K562 (cell line): ENCODE data around the gene NUDT22. TPM values are rescaled to one million over a fixed set of nuclear protein-coding genes. Genes with fewer than 3 reads are reported as not detected.
A peak's percentile ranks its signal among the peaks of the same experiment; 100 is the strongest.

ENCODE experiments used
- ATAC-seq: fragments of 200-7000 bp; cut with Tn5 transposase; 3 replicates; pipeline ENCODE4 v1.9.1; 2020; ENCODE audit warnings: moderate library complexity
- BruUV-seq: library from RNA; stranded (reverse); fragments of 400-500 nt; replicated peaks from 2 replicates; lab custom pipeline; 2021; lab: Mats Ljungman, UMichigan
- CTCF ChIA-PET: fragments of 300-600 bp; formaldehyde crosslinking; extraction: SDS; loops from one replicate; lab custom pipeline; 2021; ENCODE audit warnings: low intra/inter-chr PET ratio; lab: Yijun Ruan, JAX
- POLR2A ChIA-PET: fragments of 300-600, 350-650 bp; sonication (Branson Sonifier 250); formaldehyde crosslinking; extraction: SDS; loops from one replicate; lab custom pipeline; 2021; ENCODE audit warnings: antibody characterized with exemption, inconsistent platforms; lab: Yijun Ruan, JAX
- DNase-seq, 4 experiments: peaks; one replicate each; pipeline versions ENCODE4 v3.0.0 to v3.0.0-alpha.2; 2011 to 2018; ENCODE audit warnings: low spot score in 3 of 4, mixed read lengths in 3 of 4; ENCODE audit errors: extremely low read depth in 1 of 4
- FAIRE-seq: peaks from 2 replicates; lab custom pipeline; 2011; peaks lifted over from hg19 to GRCh38; lab: Jason Lieb, UNC
- H2AFZ ChIP-seq: 2 replicates; pipeline ENCODE4 v1.6.0; 2011; ENCODE audit warnings: low read depth, low read length, control low read depth, inconsistent platforms
- H3K27ac ChIP-seq: fragments of 200-600 bp; 3 replicates; pipeline ENCODE4 v1.8.0; 2011; ENCODE audit warnings: low read depth, mild to moderate bottlenecking, control low read depth, inconsistent platforms, low read length, moderate library complexity, mixed read lengths; ENCODE audit errors: extremely low read depth
- H3K27me3 ChIP-seq, 2 experiments: fragments of 300-600 bp in 1 of 2; 2 replicates in 1 of 2; 3 replicates in 1 of 2; pipeline versions ENCODE4 v1.6.0 to v1.8.0; 2011; ENCODE audit warnings: inconsistent platforms in 2 of 2, low read length in 2 of 2, mild to moderate bottlenecking in 1 of 2, mixed read lengths in 1 of 2, moderate library complexity in 1 of 2; ENCODE audit not compliant: control insufficient read depth in 2 of 2, insufficient read depth in 2 of 2
- H3K36me3 ChIP-seq: fragments of 300-600 bp; 3 replicates; pipeline ENCODE4 v1.8.0; 2011; ENCODE audit warnings: mild to moderate bottlenecking, low read length, inconsistent platforms; ENCODE audit not compliant: control insufficient read depth, insufficient read depth
- H3K4me1 ChIP-seq, 2 experiments: fragments of 200-600 bp in 1 of 2; replicated peaks in 1 of 2; 2 replicates in 1 of 2; 3 replicates in 1 of 2; pipeline versions ENCODE4 v1.5.1 to v1.8.0; 2011; ENCODE audit warnings: inconsistent platforms in 2 of 2, low read length in 2 of 2, mild to moderate bottlenecking in 1 of 2, mixed read lengths in 1 of 2, moderate library complexity in 1 of 2; ENCODE audit not compliant: control insufficient read depth in 2 of 2, insufficient read depth in 2 of 2
- H3K4me2 ChIP-seq: 2 replicates; pipeline ENCODE4 v1.6.1; 2011; ENCODE audit warnings: low read length, control low read depth, inconsistent platforms, mixed read lengths; ENCODE audit not compliant: insufficient read depth
- H3K4me3 ChIP-seq: fragments of 200-600 bp; sonication (generic), shearing (Covaris generic); 2 replicates; pipeline ENCODE4 v1.5.1; 2016; ENCODE audit warnings: control low read depth, inconsistent platforms
- H3K79me2 ChIP-seq: fragments of 200-600 bp; 3 replicates; pipeline ENCODE4 v1.8.0; 2011; ENCODE audit warnings: low read length, inconsistent platforms; ENCODE audit not compliant: control insufficient read depth, insufficient read depth
- H3K9ac ChIP-seq, 2 experiments: 2 replicates each; pipeline versions ENCODE4 v1.6.0 to v1.6.1; 2011; ENCODE audit warnings: low read depth in 2 of 2, low read length in 2 of 2, control low read depth in 1 of 2, inconsistent platforms in 1 of 2, mild to moderate bottlenecking in 1 of 2, mixed read lengths in 1 of 2; ENCODE audit not compliant: insufficient read depth in 1 of 2
- H3K9me1 ChIP-seq: one replicate; pipeline ENCODE4 v1.6.0; 2011; ENCODE audit warnings: inconsistent platforms, mild to moderate bottlenecking, low read length, moderate library complexity; ENCODE audit not compliant: control insufficient read depth, insufficient read depth
- H3K9me3 ChIP-seq: replicated peaks from 2 replicates; pipeline ENCODE4 v1.5.1; 2011; ENCODE audit warnings: low read depth, low read length, inconsistent platforms; ENCODE audit not compliant: control insufficient read depth, insufficient read depth
- H4K20me1 ChIP-seq: replicated peaks from 2 replicates; pipeline ENCODE4 v1.6.1; 2011; ENCODE audit warnings: low read length, inconsistent platforms, mixed read lengths; ENCODE audit not compliant: control insufficient read depth, insufficient read depth
- BCOR ChIP-seq: fragments of 450-650 bp; IDR thresholded peaks from 2 replicates; pipeline ENCODE4 v1.6.1; 2016
- NFE2 ChIP-seq: IDR thresholded peaks from 2 replicates; pipeline ENCODE4 v1.6.1; 2014; ENCODE audit warnings: antibody characterized with exemption, low read depth
- NR3C1 ChIP-seq: sonication (generic); formaldehyde crosslinking; IDR thresholded peaks from 2 replicates; pipeline ENCODE4 v1.8.1; 2022; ENCODE audit warnings: missing genetic modification reagents
- SREBF2 ChIP-seq: sonication (generic); formaldehyde crosslinking; IDR thresholded peaks from 2 replicates; pipeline ENCODE4 v1.4.0; 2020; ENCODE audit warnings: mild to moderate bottlenecking, missing genetic modification reagents
- TEAD1 ChIP-seq, 2 experiments: fragments of 450-650 bp in 1 of 2; sonication (generic) in 1 of 2; formaldehyde crosslinking; IDR thresholded peaks; 2 replicates each; pipeline versions ENCODE4 v1.4.0 to v1.8.0; 2020 to 2022; ENCODE audit warnings: mild to moderate bottlenecking in 2 of 2, missing genetic modification reagents in 1 of 2
- ZBTB33 ChIP-seq: sonication (generic); formaldehyde crosslinking; IDR thresholded peaks from 2 replicates; pipeline ENCODE4 v1.8.1; 2023; ENCODE audit warnings: mild to moderate bottlenecking, missing genetic modification reagents
- ZNF280A ChIP-seq: fragments of 450-650 bp; IDR thresholded peaks from 2 replicates; pipeline ENCODE4 v1.6.1; 2018; ENCODE audit warnings: mild to moderate bottlenecking, low read depth; ENCODE audit not compliant: partially characterized antibody
- ZNF589 ChIP-seq: fragments of 200-800 bp; sonication (Bioruptor generic); IDR thresholded peaks from 2 replicates; pipeline ENCODE4 v1.6.1; 2016; ENCODE audit warnings: low read depth, missing genetic modification characterization, missing compliant biosample characterization
- ZNF609 ChIP-seq: sonication (generic); formaldehyde crosslinking; IDR thresholded peaks from 2 replicates; pipeline ENCODE4 v1.8.1; 2023; ENCODE audit warnings: missing genetic modification reagents, mild to moderate bottlenecking, borderline replicate concordance
- WGBS: fragments of 100-300 bp; shearing (Covaris generic); methylation state at CpG from one replicate; pipeline ENCODE4 v1.1.6; 2016; ENCODE audit warnings: low coverage, mixed read lengths; ENCODE audit not compliant: insufficient coverage; ENCODE audit errors: missing lambda C conversion rate; 5-methylcytosine and 5-hydroxymethylcytosine counted together
- in situ Hi-C: fragments of 300-500 bp; cut with MboI; formaldehyde crosslinking; loops from 4 replicates; pipeline ENCODE4 v1.15.0; 2018; ENCODE audit warnings: inconsistent platforms, mixed read lengths
- intact Hi-C: fragments of 100-400 bp; cut with micrococcal nuclease; formaldehyde crosslinking; loops from 2 replicates; pipeline ENCODE4 v1.14.2; 2022
- polyA plus RNA-seq, 8 experiments: library from polyadenylated mRNA; depleted of rRNA in 4 of 8; stranded (reverse) in 5 of 8; unstranded in 3 of 8; fragments of >200 nt; fragmentation: Nextera tagmentation in 2 of 8; fragmentation: Illumina TruSeq in 1 of 8; extraction: Ambion mirVana in 2 of 8; extraction: Trizol in 1 of 8; gene quantifications; 2 replicates each; pipeline versions ENCODE4 v1.2.1 to v1.2.3, GENCODE V29; 2011 to 2014; ENCODE audit warnings: inconsistent platforms in 1 of 8, missing spikeins in 1 of 8
- total RNA-seq, 7 experiments: library from RNA; depleted of rRNA in 6 of 7; stranded (reverse); fragments of >200 nt in 6 of 7; fragmentation: Illumina TruSeq in 2 of 7; extraction: Trizol in 2 of 7; gene quantifications; 2 replicates each; pipeline versions ENCODE4 v1.2.1 to v1.2.3, GENCODE V29; 2011 to 2021; ENCODE audit warnings: low replicate concordance in 1 of 7

NUDT22 gene
- total and polyA plus RNA-seq, 9 of the 15 experiments (the other 6 are each of a cell fraction or from before 2014, with no cell fraction given), result 6.3 to 92.6 (median 37.4) TPM

GRCh38 chr11:64204080-64204440 lies 22.0 kb upstream of the NUDT22 start (continued):
- TF ChIP-seq ZBTB33 (CRISPR knock-in tag) (peak; percentile 44), TEAD1 (CRISPR knock-in tag; IDR thresholded peaks at IDR 0.05) (peak in 1 of 2 experiments; percentile 25; a peak in 1 of 4 replicates)

GRCh38 chr11:64204464-64204989 lies 21.5 kb upstream of the NUDT22 start:
- in situ Hi-C loops, result no loop called here
- H3K9me1 ChIP-seq, result peaks cover 8% of the 10 kb centered on the region
- no peaks in the 10 kb centered on the region for H3K9me3 ChIP-seq
- no peak overlapping the region for H3K4me3 ChIP-seq
- FAIRE-seq (peak; percentile 97), ATAC-seq (peak; percentile 63), DNase-seq (peak; percentile 79 to 96 (median 86))
- H4K20me1 ChIP-seq, result no peaks in the 10 kb centered on the region; the same call in 1 of the 2 replicates
- H3K27me3 ChIP-seq, result no peaks in the 10 kb centered on the region
- H3K27ac ChIP-seq, result peak overlapping the region; percentile 29; the same call in 2 of the 3 replicates
- H3K9ac ChIP-seq, result peak overlapping the region in 1 of 2 experiments; percentile 49; a peak in 1 of 4 replicates
- no TSS peak for BruUV-seq
- H3K79me2 ChIP-seq, result peaks cover 40% of the 10 kb centered on the region
- ChIA-PET CTCF (interaction anchor here (0.7 to 2.6 kb wide), 5 partner anchors 65 to 164 kb away, joined by 4 to 11 read pairs (median 9); no protein-coding TSS in a partner anchor), POLR2A (interaction anchor here (0.6 to 8.2 kb wide), 9 partner anchors 14 to 152 kb away, joined by 3 to 77 read pairs (median 6); partner anchors contain the start of genes CATSPERZ, ESRRA, NUDT22 and TRPT1)
- H3K36me3 ChIP-seq, result peaks cover 89% of the 10 kb centered on the region
- intact Hi-C loops, result loop anchor here (1.0 kb wide), 2 partner anchors 66 to 100 kb away; no protein-coding TSS in a partner anchor
- peaks cover 36 to 60% of the 10 kb centered on the region in 2 experiments for H3K4me1 ChIP-seq
- no peak overlapping the region for H3K4me2 ChIP-seq
- H2AFZ ChIP-seq, result no peak overlapping the region
- WGBS, result 21% methylated on average over 7 of the region's 7 CpGs
- TF ChIP-seq NFE2 (no peak), ZNF609 (CRISPR knock-in tag) (no peak), NR3C1 (CRISPR knock-in tag) (no peak), SREBF2 (no peak), BCOR (no peak), ZNF589 (CRISPR knock-in tag) (no peak), ZNF280A (no peak)
